Measurements from ENCODE around the gene ERLIN1.

The ERLIN1 gene

GRCh38 chr10:100172349-100172748 is 13.5 kb downstream of the ERLIN1 start:
- DNase-seq (ENCODE audit: low spot score), result no peak

DNA sequence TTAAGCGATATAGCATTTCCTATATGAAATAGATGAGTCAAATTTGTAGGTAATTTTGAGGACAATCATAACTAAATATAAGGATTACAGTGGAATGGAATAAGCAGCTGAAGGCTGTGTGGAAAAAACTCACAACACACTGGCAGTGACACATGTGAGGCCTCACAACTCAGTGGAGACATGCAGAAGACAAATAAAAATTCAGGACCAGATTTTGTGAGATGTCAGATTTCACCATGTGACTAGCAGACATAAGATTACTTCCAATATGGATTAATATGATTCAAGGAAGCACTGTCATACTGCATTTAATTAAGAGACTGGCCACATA is 17.6 kb downstream of the ERLIN1 start:
- no peak for DNase-seq (ENCODE audit: low spot score)

- DNase-seq (ENCODE audit: low spot score), result no peak
These were observed 18.1 kb downstream of the ERLIN1 start for GRCh38 chr10:100167553-100168312.

GRCh38 chr10:100163704-100164621 is 21.9 kb downstream of the ERLIN1 start:
- DNase-seq (ENCODE audit: low spot score), result no peak

DNA sequence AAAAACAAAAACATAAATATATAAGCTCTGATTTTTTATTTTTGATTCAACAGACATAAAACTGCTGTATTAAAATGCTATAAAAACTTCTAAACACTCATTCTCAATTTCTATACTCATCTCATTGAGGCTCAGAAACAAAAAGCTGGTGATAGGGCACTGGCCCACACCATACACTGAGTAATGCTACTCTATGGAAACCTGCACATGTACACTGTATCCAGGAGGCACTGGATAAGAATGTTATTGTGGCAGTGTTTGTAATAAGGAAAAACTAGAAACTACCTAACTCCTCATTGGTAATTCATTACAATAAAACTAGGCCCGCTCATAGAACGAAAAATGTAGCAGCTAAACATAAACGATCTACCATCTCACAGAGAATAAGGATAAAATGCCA is 23.1 kb downstream of the ERLIN1 start:
- no peak for DNase-seq (ENCODE audit: low spot score)

DNA sequence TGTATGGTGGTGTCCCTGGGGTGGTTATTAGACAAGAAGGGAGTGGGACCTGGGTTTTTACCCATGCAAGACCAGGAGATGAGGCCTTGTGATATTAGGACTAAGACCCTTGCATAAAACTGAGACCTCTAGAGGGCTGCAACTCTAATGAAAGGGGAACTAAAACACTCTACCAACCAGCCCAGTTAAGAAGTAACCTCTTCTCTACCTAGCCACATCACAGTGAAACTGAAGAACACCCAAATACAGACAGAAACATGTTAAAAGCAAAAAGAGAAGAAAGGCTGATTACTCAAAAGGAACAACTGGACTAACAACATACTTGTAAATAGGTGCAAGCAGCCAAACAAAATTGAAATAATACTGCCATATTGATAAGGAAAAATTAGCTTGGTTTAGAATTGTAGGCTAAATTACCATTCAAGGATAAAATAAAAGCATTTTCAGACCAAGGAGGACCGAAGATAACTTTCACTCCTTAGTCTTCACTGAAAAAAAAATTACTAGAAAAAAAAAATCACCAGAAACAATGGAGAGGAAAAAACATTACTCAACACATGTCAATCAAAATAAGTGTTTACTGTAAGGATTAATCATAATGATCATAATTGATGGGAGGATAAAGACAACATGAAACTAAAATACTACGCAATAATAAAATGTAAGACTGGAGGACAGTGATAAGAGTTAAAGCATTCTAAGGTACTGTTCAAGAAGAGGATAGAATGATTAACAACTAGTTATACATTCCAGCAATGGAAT is 27.6 kb downstream of the ERLIN1 start:
- no peak for DNase-seq (ENCODE audit: low spot score)

DNA sequence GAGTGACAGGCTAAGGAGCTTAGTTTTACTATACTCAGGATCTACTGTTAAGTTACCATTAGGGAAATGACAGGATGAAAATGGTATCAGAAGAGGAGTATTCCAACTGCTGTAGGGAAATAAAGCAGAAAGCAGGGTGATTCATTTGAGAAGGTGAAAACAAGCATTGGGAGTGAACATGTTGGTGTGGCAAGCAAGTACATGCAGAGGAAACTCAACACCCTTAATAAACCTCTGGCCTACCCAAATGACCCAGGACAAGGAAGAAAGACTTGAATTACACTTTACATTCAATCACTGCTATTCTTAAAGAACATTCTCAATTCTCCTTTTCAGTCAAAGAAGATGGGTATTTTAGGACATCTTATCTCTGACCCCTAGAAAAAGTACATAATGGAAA is 28.7 kb downstream of the ERLIN1 start:
- no peak for DNase-seq (ENCODE audit: low spot score)

GRCh38 chr10:100155936-100156335 is 29.9 kb downstream of the ERLIN1 start:
- DNase-seq (ENCODE audit: low spot score), result no peak

- no peak for DNase-seq (ENCODE audit: low spot score)
These were observed 31.2 kb downstream of the ERLIN1 start for GRCh38 chr10:100154666-100155065.

- DNase-seq (ENCODE audit: low spot score), result no peak
These were observed 32.5 kb downstream of the ERLIN1 start for GRCh38 chr10:100153239-100153825.

GRCh38 chr10:100151723-100152300 is 34.0 kb downstream of the ERLIN1 start:
- no peak for DNase-seq (ENCODE audit: low spot score)

- no peak for DNase-seq (ENCODE audit: low spot score)
These were observed 37.2 kb downstream of the ERLIN1 start for GRCh38 chr10:100148353-100149211.

DNA sequence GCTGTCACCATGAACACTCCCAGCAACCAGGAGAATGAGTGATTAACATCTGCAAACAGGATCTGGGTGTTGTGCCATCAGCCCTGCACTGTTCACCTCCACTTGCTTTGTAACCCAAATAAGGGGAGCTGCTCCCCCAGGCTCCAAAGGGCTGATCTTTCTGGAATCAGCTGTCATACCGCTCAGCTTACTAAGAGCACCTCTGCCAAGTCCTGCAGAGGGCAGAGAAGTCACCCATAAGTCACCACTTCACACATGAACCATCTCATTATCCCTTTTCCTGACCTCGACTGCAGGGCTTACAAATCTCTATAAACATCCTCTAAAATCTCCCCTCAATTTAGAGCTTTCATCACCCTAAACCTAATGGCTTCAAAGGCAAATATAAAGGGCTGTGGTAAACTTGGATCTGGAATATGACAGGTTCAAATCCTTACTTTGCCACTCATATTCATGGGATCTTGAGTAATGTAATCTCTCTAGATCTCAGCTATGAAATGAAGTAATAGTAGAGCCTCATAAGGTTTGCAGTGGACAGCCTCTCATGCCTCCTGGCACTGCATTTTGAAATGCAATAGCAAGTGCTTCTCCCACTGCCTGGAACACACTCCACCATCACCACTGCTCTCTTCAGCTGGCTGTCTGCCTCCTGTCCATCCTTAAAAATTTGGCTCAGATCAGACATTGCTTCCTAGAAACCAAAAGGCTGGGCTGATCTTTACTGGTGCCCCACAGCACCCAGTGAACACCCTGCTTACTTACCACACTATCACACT is 38.8 kb downstream of the ERLIN1 start:
- DNase-seq (ENCODE audit: low spot score), result no peak

GRCh38 chr10:100146398-100146797 is 39.4 kb downstream of the ERLIN1 start:
- DNase-seq (ENCODE audit: low spot score), result no peak

DNA sequence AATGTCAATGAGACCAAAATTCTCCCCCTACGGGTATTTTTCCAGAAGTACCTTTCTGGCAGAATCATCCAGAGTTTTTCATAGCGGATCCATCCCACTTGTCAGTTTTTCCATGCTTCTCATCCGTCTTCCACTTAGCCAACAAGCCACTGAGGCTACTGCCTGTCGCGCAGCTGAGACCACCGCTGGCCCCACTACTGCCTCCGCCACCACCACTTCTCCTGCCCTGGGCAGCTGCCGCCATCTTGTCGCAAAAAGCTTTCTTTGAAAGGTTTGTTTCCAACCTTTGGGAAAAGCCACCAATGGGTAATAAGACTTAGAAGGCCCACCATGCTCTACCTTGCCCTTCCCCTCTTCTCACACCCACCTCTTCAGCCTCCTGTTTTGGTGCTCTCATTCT is 42.1 kb downstream of the ERLIN1 start:
- no peak for DNase-seq (ENCODE audit: low spot score)

- DNase-seq (ENCODE audit: low spot score), result no peak
These were observed 44.3 kb downstream of the ERLIN1 start for GRCh38 chr10:100141446-100142087.

DNA sequence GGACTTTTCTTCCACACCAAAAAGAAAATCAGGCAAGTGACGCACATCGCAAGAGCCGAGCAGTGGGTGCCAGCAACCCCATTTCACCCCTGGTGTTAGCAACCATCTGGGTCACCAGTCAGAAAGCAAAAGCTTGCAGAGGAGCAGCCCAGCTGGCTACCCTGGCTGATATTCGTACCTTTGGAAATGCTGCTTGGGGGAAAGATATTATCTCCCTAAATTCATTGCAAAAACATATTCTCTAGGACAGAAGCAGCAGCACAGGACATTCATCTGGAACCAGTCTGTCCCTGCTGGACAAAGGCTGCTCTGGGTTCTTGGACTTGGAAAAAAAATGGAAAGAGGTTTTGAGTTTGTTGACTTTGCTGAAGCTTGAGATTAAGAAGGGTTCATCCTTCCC is 45.8 kb downstream of the ERLIN1 start:
- DNase-seq (ENCODE audit: low spot score), result no peak

- DNase-seq (ENCODE audit: low spot score), result no peak
These were observed 46.8 kb downstream of the ERLIN1 start for GRCh38 chr10:100138921-100139496.

DNA sequence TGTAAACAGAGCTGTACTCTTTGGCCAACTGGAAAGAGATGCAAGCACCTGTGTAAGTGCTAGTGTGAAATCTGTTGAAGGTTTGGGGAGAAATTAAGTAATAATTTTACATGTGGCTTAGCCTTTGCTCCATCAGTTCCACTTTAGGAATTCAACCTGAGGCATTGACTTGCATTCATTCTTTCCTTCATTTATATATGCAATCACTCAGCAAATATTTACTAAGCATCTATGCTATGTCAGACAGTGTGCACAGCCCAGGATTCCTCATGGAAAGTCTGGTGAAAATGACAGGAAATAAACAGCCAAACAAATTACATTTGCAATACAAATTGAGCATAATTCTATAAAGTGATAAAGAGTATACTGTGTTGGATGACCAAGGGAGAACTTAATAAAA is 50.3 kb downstream of the ERLIN1 start:
- no peak for DNase-seq (ENCODE audit: low spot score)

Measured in putamen (tissue), 1 donor.